Adrenal gland (tissue), 5 donors: ENCODE measurements around the gene HM13.

ENCODE experiments used
- POLR2A ChIP-seq, 2 donors: fragments of 450-650 bp; IDR thresholded peaks; one replicate each; pipeline ENCODE4 v1.6.1; 2017; ENCODE audit warnings: antibody characterized with exemption in 2 of 2, mild to moderate bottlenecking in 2 of 2, moderate library complexity in 1 of 2
- TF ChIP-seq, protein P1 (sequence below), 6 experiments: fragments of 450-650 bp in 4 of 6; fragments of 200-600 bp in 2 of 6; sonication (generic) in 1 of 6; IDR thresholded peaks; 1 replicate in 5 of 6; 2 replicates in 1 of 6; pipeline versions ENCODE4 v1.5.1 to v1.8.0; 2016 to 2021; ENCODE audit warnings: antibody characterized with exemption in 6 of 6, mild to moderate bottlenecking in 2 of 6, moderate library complexity in 1 of 6
- donor health status: DM: no; HTN: no; CAD: no.

DNA sequence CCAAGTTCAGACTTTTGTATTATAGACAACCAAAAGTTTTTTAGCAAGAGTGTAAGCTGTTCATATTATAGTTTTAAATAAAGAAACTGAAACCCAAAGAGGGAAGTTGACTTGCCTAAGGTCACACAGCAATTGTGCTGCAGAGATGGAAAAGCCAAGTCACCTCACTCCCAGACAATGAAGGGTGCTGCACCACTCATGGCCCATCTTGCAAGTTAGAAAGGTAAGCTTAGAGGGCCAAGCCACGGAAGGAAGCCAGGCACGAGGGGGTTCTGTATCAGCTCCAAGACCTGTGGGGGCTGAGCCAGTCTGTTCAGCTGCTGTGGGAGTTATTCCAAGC is 40.2 kb upstream of the HM13 start:
- TF ChIP-seq, protein P1, sequence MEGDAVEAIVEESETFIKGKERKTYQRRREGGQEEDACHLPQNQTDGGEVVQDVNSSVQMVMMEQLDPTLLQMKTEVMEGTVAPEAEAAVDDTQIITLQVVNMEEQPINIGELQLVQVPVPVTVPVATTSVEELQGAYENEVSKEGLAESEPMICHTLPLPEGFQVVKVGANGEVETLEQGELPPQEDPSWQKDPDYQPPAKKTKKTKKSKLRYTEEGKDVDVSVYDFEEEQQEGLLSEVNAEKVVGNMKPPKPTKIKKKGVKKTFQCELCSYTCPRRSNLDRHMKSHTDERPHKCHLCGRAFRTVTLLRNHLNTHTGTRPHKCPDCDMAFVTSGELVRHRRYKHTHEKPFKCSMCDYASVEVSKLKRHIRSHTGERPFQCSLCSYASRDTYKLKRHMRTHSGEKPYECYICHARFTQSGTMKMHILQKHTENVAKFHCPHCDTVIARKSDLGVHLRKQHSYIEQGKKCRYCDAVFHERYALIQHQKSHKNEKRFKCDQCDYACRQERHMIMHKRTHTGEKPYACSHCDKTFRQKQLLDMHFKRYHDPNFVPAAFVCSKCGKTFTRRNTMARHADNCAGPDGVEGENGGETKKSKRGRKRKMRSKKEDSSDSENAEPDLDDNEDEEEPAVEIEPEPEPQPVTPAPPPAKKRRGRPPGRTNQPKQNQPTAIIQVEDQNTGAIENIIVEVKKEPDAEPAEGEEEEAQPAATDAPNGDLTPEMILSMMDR (IDR thresholded peaks at IDR 0.05) = no peak
- TF ChIP-seq POLR2A (IDR thresholded peaks at IDR 0.05) = no peak
